ENCODE results near the gene HBS1L.

Gene HBS1L

DNA sequence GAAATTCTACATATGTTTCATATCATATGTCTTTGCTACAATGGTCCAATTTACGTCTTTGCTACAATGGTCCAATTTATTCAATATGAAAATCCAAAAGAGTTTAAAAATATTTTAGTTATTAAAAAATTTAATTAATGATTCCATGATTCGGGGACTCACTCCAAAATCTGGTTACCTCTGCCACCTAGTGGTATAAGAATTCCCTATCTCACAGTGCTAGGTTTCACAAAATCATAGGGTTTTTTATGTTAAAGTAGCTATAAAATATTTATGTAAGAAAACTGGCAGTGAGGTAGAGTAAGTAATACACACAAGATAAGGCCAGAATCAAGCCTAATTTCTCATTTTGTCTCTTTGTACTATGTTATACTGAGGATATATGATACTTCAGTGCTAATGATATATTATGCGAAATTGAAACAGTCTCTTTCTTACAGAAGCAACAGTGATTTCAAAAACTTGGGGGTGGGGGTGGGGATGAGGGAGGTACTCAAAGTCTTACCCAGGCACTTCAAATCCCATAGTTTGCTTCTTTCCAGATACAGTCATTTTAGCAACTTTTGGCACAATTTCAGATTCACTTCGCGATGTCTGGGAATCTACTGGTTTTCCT, 52.3 kb downstream of the HBS1L start:
- H3K36me3 ChIP-seq (ENCODE audit: low read length): peaks cover 8% of the 10 kb centered on the region
- 0 out of 2 replicates have a peak, but pooled peaks cover 3% of the 10 kb centered on the region for H3F3A ChIP-seq (ENCODE audit: insufficient read depth)
- no peak overlapping the region for H3K4me2 ChIP-seq (ENCODE audit: low read depth, low read length, poor library complexity, severe bottlenecking)

DNA sequence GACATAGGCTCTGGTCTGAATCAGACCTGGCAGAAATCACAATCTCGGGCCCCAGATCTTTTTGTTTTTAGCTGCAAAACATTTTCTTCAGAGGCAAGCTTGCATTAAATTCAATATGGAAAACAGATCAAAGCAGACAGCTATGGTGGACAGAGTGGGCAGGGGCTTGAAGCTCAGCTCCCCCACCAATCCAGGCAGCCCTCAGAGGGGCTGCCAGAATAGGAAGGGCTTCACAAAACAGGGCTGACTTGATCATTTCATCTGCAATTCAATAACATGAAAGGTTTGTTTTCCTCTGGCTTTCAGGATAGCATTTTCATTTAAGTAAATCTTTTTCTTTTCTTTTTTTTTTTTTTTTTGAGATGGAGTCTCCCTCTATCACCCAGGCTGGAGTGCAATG, 55.5 kb downstream of the HBS1L start:
- Histone ChIP-seq H3F3A (ENCODE audit: insufficient read depth) (0 out of 2 replicates have a peak, but pooled peaks cover 3% of the 10 kb centered on the region), H3K9ac (ENCODE audit: low read length) (no peak overlapping the region), H3K79me2 (ENCODE audit: insufficient read depth, low read length) (no peaks in the 10 kb centered on the region), H3K9me2 (replicated peaks; ENCODE audit: insufficient read depth, low read length) (no peaks in the 10 kb centered on the region), H3K9me3 (ENCODE audit: insufficient read depth, low read length) (no peaks in the 10 kb centered on the region), H3K4me2 (ENCODE audit: low read depth, low read length, poor library complexity, severe bottlenecking) (no peak overlapping the region), H4K20me1 (ENCODE audit: low read depth, low read length) (no peaks in the 10 kb centered on the region), H3K27ac (ENCODE audit: low read depth, low read length) (no peak overlapping the region), H3K4me3 (ENCODE audit: insufficient read depth, low read length, poor library complexity, severe bottlenecking) (no peak overlapping the region), H3K27me3 (ENCODE audit: low read length) (no peaks in the 10 kb centered on the region), H3K36me3 (ENCODE audit: low read length) (peaks cover 8% of the 10 kb centered on the region), H2AFZ (ENCODE audit: low read depth, low read length, severe bottlenecking) (no peak overlapping the region)
- TF ChIP-seq, protein P1, sequence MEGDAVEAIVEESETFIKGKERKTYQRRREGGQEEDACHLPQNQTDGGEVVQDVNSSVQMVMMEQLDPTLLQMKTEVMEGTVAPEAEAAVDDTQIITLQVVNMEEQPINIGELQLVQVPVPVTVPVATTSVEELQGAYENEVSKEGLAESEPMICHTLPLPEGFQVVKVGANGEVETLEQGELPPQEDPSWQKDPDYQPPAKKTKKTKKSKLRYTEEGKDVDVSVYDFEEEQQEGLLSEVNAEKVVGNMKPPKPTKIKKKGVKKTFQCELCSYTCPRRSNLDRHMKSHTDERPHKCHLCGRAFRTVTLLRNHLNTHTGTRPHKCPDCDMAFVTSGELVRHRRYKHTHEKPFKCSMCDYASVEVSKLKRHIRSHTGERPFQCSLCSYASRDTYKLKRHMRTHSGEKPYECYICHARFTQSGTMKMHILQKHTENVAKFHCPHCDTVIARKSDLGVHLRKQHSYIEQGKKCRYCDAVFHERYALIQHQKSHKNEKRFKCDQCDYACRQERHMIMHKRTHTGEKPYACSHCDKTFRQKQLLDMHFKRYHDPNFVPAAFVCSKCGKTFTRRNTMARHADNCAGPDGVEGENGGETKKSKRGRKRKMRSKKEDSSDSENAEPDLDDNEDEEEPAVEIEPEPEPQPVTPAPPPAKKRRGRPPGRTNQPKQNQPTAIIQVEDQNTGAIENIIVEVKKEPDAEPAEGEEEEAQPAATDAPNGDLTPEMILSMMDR (IDR thresholded peaks at IDR 0.05; ENCODE audit: insufficient read depth, low read length, poor library complexity, severe bottlenecking): no peak
- no peak for TF ChIP-seq EZH2phosphoT487 (conservative IDR thresholded peaks at IDR 0.05; ENCODE audit: low read length)

More for the DNA sequence above, 52.3 kb downstream of the HBS1L start:
- no peaks in the 10 kb centered on the region for H3K79me2 ChIP-seq (ENCODE audit: insufficient read depth, low read length)
- H3K27ac ChIP-seq (ENCODE audit: low read depth, low read length): no peak overlapping the region
- H2AFZ ChIP-seq (ENCODE audit: low read depth, low read length, severe bottlenecking): no peak overlapping the region
- H3K27me3 ChIP-seq (ENCODE audit: low read length): no peaks in the 10 kb centered on the region
- TF ChIP-seq, protein P1 (IDR thresholded peaks at IDR 0.05; ENCODE audit: insufficient read depth, low read length, poor library complexity, severe bottlenecking): peak; percentile 57
- TF ChIP-seq EZH2phosphoT487 (conservative IDR thresholded peaks at IDR 0.05; ENCODE audit: low read length): no peak
- H3K9ac ChIP-seq (ENCODE audit: low read length): no peak overlapping the region
- H3K9me3 ChIP-seq (ENCODE audit: insufficient read depth, low read length): no peaks in the 10 kb centered on the region
- H3K9me2 ChIP-seq (replicated peaks; ENCODE audit: insufficient read depth, low read length): no peaks in the 10 kb centered on the region
- H3K4me3 ChIP-seq (ENCODE audit: insufficient read depth, low read length, poor library complexity, severe bottlenecking): no peak overlapping the region
- H4K20me1 ChIP-seq (ENCODE audit: low read depth, low read length): no peaks in the 10 kb centered on the region

DNA sequence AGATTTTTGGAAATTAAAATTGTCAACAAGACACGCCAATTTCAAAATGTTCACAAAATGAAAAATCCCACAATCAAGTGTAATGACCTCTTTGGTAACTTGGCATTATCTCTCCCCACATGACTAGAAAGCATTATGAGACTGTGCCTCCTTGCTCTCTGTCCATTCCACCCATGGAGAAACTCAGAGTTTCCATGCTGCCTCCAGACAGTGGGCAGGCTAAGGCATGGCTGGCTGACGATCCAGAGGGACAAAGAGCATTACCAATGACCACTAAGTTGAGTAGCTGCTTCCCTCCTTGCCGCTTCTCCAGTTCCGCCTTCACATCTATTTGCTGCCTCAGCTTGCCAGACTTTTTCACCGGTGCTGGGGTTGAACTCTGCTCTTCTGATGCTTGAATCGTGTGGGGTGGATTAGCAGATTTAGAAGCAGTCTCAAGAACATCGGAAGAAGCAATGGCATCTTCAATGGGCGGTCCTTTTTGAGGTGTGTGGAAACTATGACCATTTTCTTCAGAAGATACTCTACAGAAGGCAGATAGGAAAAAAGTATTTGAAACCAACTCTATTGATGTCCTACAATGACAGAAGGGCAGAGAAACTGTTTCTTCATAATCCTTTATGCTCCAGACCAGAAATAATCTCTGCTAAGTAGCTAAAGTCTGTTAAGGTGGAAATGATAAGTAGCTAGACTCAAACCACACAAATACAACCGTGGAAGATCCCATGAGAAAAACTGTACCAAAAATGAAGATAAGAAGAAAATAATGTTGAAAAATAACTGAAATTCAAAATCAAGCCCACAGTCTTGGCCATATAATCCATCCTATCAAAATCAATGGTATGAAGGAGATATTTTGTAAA, 57.3 kb downstream of the HBS1L start:
- no peaks in the 10 kb centered on the region for H3K9me2 ChIP-seq (replicated peaks; ENCODE audit: insufficient read depth, low read length)
- no peaks in the 10 kb centered on the region for H3K27me3 ChIP-seq (ENCODE audit: low read length)
- no peaks in the 10 kb centered on the region for H3K9me3 ChIP-seq (ENCODE audit: insufficient read depth, low read length)
- no peak overlapping the region for H3K4me3 ChIP-seq (ENCODE audit: insufficient read depth, low read length, poor library complexity, severe bottlenecking)
- H3K36me3 ChIP-seq (ENCODE audit: low read length): peaks cover 15% of the 10 kb centered on the region
- no peak overlapping the region for H3K4me2 ChIP-seq (ENCODE audit: low read depth, low read length, poor library complexity, severe bottlenecking)
- H3K79me2 ChIP-seq (ENCODE audit: insufficient read depth, low read length): no peaks in the 10 kb centered on the region
- TF ChIP-seq, protein P1 (IDR thresholded peaks at IDR 0.05; ENCODE audit: insufficient read depth, low read length, poor library complexity, severe bottlenecking): no peak
- no peak for TF ChIP-seq EZH2phosphoT487 (conservative IDR thresholded peaks at IDR 0.05; ENCODE audit: low read length)
- H2AFZ ChIP-seq (ENCODE audit: low read depth, low read length, severe bottlenecking): no peak overlapping the region
- H3K9ac ChIP-seq (ENCODE audit: low read length): no peak overlapping the region
- H4K20me1 ChIP-seq (ENCODE audit: low read depth, low read length): no peaks in the 10 kb centered on the region
- no peak overlapping the region for H3K27ac ChIP-seq (ENCODE audit: low read depth, low read length)
- H3F3A ChIP-seq (ENCODE audit: insufficient read depth): 0 out of 2 replicates have a peak, but pooled peaks cover under 1% of the 10 kb centered on the region

Data from SU-DHL-6 (cell line).